HG03097 (cell line): ENCODE data around the gene STARD7.
"Not testable (repeated sequence)": the region's sequence is repeated elsewhere in the genome, so short reads cannot be mapped to it uniquely, and the experiment has no call there.

ENCODE experiments used
- ATAC-seq: cut with Tn5 transposase; IDR thresholded peaks from one replicate; pipeline ENCODE4 v1.9.1; 2021; ENCODE audit not compliant: unreplicated experiment, low FRiP score

Gene STARD7, protein sequence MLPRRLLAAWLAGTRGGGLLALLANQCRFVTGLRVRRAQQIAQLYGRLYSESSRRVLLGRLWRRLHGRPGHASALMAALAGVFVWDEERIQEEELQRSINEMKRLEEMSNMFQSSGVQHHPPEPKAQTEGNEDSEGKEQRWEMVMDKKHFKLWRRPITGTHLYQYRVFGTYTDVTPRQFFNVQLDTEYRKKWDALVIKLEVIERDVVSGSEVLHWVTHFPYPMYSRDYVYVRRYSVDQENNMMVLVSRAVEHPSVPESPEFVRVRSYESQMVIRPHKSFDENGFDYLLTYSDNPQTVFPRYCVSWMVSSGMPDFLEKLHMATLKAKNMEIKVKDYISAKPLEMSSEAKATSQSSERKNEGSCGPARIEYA

GRCh38 chr2:96208143-96209010 is at the start of gene STARD7:
Gene STARD7 (minus strand): TSS chr2:96208827. CDS start chr2:96208434, 393 bp downstream.
- peak; percentile 82 for ATAC-seq

DNA sequence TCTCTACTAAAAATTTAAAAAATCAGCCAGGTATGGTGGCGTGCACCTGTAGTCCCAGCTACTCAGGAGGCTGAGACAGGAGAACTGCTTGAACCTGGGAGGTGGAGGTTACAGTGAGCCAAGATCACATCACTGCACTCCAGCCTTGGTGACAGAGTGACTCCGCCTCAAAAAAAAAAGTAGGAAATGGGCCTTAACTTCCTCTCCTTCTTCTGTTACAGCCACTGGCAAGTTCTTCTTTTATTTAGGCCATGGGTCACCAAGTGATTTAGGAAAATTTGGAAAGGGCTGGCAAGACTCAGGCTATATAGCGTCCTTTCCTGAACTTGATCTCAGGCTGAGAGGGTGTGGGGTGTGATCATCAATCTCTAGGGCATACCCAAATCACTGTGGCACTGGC is 49.1 kb upstream of the STARD7 start:
- ATAC-seq, result not testable (repeated sequence)

DNA sequence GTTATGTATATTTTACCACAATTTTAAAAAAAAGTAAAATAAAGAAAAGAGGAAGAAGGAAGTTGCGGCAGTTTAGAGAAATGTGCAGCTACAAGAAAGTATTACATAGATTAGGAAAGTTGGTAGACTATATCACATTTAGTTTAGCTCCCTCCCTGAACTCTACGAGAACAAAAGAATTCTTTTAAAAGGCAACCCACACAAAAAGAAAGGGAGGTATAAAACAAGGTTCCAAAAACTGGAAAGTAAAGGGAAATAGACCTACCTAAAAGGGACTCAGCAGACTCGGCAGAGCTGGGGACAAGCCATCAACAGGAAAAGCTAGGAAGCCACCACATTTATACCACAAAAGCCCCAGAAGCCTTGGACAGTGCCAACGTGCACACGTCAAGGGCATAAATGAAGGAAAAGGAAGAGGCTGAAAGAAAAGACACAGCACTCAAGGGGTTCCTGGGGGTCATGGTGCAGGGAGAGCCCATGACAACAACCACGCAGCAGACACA is 48.0 kb upstream of the STARD7 start:
- ATAC-seq, result no peak

DNA sequence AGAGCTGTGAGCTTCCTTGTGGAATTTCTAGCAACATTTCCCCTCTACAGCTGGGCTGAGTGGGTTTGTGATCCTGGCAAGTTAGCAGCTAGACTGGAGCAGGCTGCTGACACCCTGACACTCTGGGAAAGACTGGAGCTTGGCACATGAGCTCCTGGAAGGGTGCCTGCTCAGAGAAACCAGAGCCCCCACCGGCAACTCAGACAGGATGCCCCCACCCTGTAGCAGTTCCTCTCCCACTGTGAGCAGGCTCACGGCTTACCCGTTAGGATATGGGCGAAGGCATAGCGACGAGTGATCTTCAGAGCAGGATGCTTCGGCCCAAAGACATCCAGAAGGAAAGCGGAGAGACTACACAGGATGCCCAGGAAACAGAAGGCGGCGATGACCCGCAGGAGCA is 45.9 kb upstream of the STARD7 start:
- ATAC-seq, result no peak

DNA sequence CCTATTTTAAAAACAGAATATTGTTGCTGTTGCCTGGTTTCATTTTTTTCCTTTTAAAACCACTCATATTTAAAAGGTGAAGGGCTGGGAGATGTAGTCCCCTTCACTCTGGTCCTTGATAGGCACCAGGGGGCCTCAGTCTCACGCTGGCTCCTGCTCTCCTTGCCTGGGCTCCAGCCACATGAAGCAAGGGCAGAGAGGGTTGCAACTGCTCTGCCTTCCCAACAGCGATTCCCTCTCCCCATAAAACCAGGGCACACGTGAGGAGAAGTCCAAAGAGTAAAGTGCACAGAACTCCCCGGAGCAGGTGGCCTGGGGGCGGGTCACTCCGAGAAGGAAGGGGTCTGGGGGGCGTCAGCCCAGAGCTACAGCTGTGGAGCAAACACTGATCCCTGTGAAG is 44.4 kb upstream of the STARD7 start:
- no peak for ATAC-seq

DNA sequence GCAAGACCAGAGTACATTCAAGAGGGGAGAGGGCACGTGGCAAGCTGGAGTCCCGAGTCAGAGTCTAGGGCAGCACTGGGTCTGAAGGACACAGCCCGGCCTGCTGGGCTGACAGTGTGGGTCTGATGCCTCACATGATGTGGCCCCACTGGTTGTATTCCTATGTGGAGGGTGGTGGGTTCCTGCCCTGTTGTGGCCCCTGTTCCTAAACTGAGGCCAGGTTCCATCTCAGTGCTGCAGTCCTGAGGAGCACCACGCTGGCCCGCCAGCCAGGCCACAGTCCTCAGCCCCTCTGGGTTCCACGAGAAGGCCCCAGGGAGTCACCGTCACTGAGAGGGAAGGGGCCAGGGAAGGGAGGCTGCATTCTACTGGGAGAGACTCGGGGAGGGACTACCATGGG is 43.9 kb upstream of the STARD7 start:
- ATAC-seq, result no peak

DNA sequence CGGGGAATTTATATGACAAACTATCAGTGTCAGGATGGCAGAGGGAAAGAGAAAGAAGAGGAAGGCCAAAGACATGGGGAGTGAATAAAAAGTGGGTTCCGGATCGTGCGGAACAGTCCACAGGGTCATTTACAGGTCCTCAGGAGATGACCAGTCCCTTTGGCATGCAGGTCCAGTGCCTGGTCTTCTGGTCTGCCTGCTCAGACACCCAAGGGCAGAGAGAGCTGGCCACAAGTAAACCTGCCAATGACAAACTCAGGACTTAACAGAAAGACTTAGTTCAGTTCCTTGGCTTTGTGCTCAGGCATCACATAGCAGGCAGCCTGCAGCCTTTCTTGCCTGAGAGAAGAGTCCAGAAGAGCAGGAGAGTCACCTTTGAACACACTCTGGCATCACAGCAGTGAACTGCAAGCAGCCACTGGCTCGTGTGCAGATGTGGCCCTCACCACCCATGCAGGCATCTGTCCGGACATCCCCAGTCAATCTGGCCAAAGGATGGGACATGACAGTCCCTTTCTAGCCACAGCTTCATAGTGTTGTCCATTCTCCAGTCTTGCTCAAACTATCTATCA is 43.2 kb upstream of the STARD7 start:
- ATAC-seq, result no peak

- no peak for ATAC-seq
Measured at GRCh38 chr2:96250188-96250587, 41.6 kb upstream of the STARD7 start.

DNA sequence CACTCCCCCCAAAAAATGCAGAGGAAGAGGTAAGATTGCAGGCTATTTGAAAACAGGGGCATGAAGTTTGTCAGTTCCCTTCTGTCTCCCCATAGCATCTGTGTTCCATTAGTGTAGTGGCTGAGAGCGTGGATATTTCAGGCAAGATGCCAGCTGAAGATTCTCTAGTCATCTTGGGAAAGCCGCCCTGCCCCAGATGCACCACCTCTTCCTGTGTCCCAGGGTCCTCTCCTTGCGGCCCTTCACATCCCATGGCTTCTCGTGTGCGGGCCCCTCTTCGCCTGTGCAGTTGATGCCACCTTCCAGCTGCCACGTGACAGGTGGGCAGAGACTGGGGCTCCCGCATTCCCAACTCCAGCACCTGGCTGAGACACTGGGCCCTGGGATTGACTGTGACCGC is 41.0 kb upstream of the STARD7 start:
- no peak for ATAC-seq

- no peak for ATAC-seq
Measured at GRCh38 chr2:96248624-96249023, 40.0 kb upstream of the STARD7 start.

DNA sequence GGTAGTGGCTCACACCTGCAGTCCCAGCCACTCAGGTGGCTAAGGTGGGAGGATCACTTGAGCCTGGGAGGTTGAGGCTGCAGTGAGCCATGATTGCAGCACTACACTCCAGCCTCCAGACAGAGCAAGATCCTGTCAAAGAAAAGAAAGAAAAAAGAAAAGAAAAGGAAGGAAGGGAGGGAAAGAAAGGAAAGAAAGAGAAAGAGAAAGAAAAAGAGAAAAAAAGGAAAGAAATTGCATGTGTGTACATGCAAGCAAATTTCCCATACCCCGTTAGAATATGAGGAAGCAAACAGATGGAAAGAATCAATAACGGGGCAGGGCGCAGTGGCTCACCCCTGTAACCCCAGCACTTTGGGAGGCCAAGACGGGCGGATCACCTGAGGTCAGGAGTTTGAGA is 39.3 kb upstream of the STARD7 start:
- ATAC-seq, result no peak

GRCh38 chr2:96247009-96247408 is 38.4 kb upstream of the STARD7 start:
- ATAC-seq, result no peak

GRCh38 chr2:96245609-96246390 is 37.2 kb upstream of the STARD7 start:
- ATAC-seq, result no peak

GRCh38 chr2:96243843-96244242 is 35.2 kb upstream of the STARD7 start:
- no peak for ATAC-seq

GRCh38 chr2:96241900-96242611 is 33.4 kb upstream of the STARD7 start:
- ATAC-seq, result peak; percentile 70

GRCh38 chr2:96241227-96241626 is 32.6 kb upstream of the STARD7 start:
- no peak for ATAC-seq

GRCh38 chr2:96240341-96241038 is 31.9 kb upstream of the STARD7 start:
- no peak for ATAC-seq

GRCh38 chr2:96239745-96240264 is 31.2 kb upstream of the STARD7 start:
- no peak for ATAC-seq

- ATAC-seq, result no peak
Measured at GRCh38 chr2:96239091-96239490, 30.5 kb upstream of the STARD7 start.
